Measurements from ENCODE around the gene DCC. TPM values are rescaled to one million over a fixed set of nuclear protein-coding genes. Genes with fewer than 3 reads are reported as not detected.

Gene DCC
- total RNA-seq, 1 experiment from 2014 or later: not detected

DNA sequence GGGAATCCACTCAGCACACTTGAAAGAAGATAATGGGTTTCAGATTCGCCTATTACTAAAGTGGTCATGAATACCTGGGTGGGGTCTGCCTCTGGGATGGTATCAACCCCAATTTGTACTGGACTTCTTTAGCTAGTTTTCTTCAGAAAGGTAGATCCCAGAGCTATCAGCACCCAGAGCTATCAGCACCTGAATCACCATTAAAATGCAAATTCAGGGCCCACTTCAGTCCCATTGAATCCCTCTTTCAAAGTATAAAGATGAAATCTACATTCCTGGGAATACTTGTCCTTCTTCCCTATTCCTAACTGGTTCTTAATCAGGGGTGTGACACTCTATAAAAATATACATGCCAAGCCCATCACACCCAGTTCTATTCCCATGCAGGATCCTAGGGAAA is 914.3 kb downstream of the DCC start:
- Histone ChIP-seq H3K27me3 (ENCODE audit: low read length) (no peaks in the 10 kb centered on the region), H3F3A (ENCODE audit: low read length, unreplicated experiment) (no peaks in the 10 kb centered on the region), H3K9me3 (ENCODE audit: low read length) (0 out of 2 replicates have a peak, but pooled peaks cover 5% of the 10 kb centered on the region), H3K9me2 (replicated peaks; ENCODE audit: low read length) (no peaks in the 10 kb centered on the region), H4K20me1 (ENCODE audit: low read length) (no peaks in the 10 kb centered on the region), H3K9ac (ENCODE audit: low read length) (no peak overlapping the region), H3K4me2 (ENCODE audit: low read length) (no peak overlapping the region), H3K36me3 (ENCODE audit: low read depth, low read length) (no peaks in the 10 kb centered on the region), H2AFZ (ENCODE audit: low read length) (no peak overlapping the region), H3K4me3 (ENCODE audit: low read length) (no peak overlapping the region), H3K27ac (ENCODE audit: low read length) (no peak overlapping the region), H3K79me2 (ENCODE audit: low read length) (no peaks in the 10 kb centered on the region), H3K4me1 (ENCODE audit: insufficient read depth, low read length) (no peaks in the 10 kb centered on the region)
- intact Hi-C loops (cut with micrococcal nuclease): no loop called here
- DNase-seq (no peak), ATAC-seq (no peak)
- ChIA-PET POLR2A (ENCODE audit: unreplicated experiment) (no interaction called here), CTCF (no interaction called here)
- no TSS peak for BruUV-seq (replicated peaks)
- TF ChIP-seq, protein P1, sequence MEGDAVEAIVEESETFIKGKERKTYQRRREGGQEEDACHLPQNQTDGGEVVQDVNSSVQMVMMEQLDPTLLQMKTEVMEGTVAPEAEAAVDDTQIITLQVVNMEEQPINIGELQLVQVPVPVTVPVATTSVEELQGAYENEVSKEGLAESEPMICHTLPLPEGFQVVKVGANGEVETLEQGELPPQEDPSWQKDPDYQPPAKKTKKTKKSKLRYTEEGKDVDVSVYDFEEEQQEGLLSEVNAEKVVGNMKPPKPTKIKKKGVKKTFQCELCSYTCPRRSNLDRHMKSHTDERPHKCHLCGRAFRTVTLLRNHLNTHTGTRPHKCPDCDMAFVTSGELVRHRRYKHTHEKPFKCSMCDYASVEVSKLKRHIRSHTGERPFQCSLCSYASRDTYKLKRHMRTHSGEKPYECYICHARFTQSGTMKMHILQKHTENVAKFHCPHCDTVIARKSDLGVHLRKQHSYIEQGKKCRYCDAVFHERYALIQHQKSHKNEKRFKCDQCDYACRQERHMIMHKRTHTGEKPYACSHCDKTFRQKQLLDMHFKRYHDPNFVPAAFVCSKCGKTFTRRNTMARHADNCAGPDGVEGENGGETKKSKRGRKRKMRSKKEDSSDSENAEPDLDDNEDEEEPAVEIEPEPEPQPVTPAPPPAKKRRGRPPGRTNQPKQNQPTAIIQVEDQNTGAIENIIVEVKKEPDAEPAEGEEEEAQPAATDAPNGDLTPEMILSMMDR (conservative IDR thresholded peaks at IDR 0.05; ENCODE audit: low read depth, low read length): no peak
- TF ChIP-seq EZH2phosphoT487 (IDR thresholded peaks at IDR 0.05; ENCODE audit: borderline replicate concordance, low read length): no peak

DNA sequence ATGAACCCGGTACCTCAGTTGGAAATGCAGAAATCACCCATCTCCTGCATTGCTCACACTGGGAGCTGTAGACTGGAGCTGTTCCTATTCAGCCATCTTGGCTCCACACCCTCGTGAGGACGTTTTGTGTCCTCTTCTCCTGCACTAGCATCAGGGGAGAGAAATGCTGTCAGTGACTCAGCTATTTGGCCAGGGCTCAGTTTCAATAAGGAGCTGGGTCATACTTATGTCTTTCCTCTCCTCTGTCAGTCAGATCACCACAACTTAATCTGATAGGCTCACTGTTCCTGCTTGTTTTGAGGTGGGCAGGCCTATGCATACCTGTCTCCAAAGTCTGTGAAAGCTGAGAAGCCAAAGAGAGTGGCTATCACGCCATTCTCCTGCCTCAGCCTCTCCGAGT is 921.2 kb downstream of the DCC start:
- H3K27ac ChIP-seq (ENCODE audit: low read length): no peak overlapping the region
- BruUV-seq (replicated peaks): no TSS peak
- no peaks in the 10 kb centered on the region for H3F3A ChIP-seq (ENCODE audit: low read length, unreplicated experiment)
- no peaks in the 10 kb centered on the region for H3K79me2 ChIP-seq (ENCODE audit: low read length)
- no peak overlapping the region for H3K4me3 ChIP-seq (ENCODE audit: low read length)
- ChIA-PET POLR2A (ENCODE audit: unreplicated experiment) (no interaction called here), CTCF (no interaction called here)
- H3K27me3 ChIP-seq (ENCODE audit: low read length): no peaks in the 10 kb centered on the region
- no peak overlapping the region for H3K9ac ChIP-seq (ENCODE audit: low read length)
- intact Hi-C loops (cut with micrococcal nuclease): no loop called here
- no peaks in the 10 kb centered on the region for H3K9me3 ChIP-seq (ENCODE audit: low read length)
- no peaks in the 10 kb centered on the region for H4K20me1 ChIP-seq (ENCODE audit: low read length)
- ATAC-seq (no peak), DNase-seq (no peak)
- TF ChIP-seq EZH2phosphoT487 (IDR thresholded peaks at IDR 0.05; ENCODE audit: borderline replicate concordance, low read length) (no peak), EZH2 (IDR thresholded peaks at IDR 0.05; ENCODE audit: low read length, unreplicated experiment) (no peak)
- no peaks in the 10 kb centered on the region for H3K36me3 ChIP-seq (ENCODE audit: low read depth, low read length)
- H3K9me2 ChIP-seq (replicated peaks; ENCODE audit: low read length): no peaks in the 10 kb centered on the region
- H3K4me1 ChIP-seq (ENCODE audit: insufficient read depth, low read length): no peaks in the 10 kb centered on the region
- H3K4me2 ChIP-seq (ENCODE audit: low read length): no peak overlapping the region
- no peak overlapping the region for H2AFZ ChIP-seq (ENCODE audit: low read length)

DNA sequence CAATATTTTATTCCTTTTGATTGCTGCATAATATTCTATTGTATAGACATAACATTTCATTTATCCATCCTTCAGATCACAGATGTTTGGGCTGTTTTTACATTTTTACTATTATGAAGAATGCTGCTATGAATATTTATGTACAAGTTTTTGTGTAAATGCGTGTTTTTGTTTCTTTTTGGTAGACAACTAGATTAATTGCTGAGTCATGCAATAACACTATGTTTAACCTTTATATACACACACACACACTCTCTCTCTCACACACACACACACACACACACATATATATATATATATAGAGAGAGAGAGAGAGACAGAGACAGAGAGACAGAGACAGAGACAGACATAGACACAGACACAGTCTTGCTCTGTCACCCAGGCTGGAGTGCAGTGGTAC is 926.9 kb downstream of the DCC start:
- H3K9me3 ChIP-seq (ENCODE audit: low read length): no peaks in the 10 kb centered on the region
- H3K4me1 ChIP-seq (ENCODE audit: insufficient read depth, low read length): no peaks in the 10 kb centered on the region
- CTCF ChIA-PET: no interaction called here
- H3K4me2 ChIP-seq (ENCODE audit: low read length): no peak overlapping the region
- H3K9ac ChIP-seq (ENCODE audit: low read length): no peak overlapping the region
- POLR2A ChIA-PET (ENCODE audit: unreplicated experiment): no interaction called here
- no peak overlapping the region for H2AFZ ChIP-seq (ENCODE audit: low read length)
- no peaks in the 10 kb centered on the region for H3K79me2 ChIP-seq (ENCODE audit: low read length)
- no peaks in the 10 kb centered on the region for H3K9me2 ChIP-seq (replicated peaks; ENCODE audit: low read length)
- no peak for ATAC-seq
- H3K36me3 ChIP-seq (ENCODE audit: low read depth, low read length): no peaks in the 10 kb centered on the region
- no peak overlapping the region for H3K27ac ChIP-seq (ENCODE audit: low read length)
- TF ChIP-seq, protein P1 (conservative IDR thresholded peaks at IDR 0.05; ENCODE audit: low read depth, low read length): no peak
- no peak for TF ChIP-seq EZH2 (IDR thresholded peaks at IDR 0.05; ENCODE audit: low read length, unreplicated experiment)
- TF ChIP-seq EZH2phosphoT487 (IDR thresholded peaks at IDR 0.05; ENCODE audit: borderline replicate concordance, low read length): no peak
- H4K20me1 ChIP-seq (ENCODE audit: low read length): no peaks in the 10 kb centered on the region
- H3K27me3 ChIP-seq (ENCODE audit: low read length): no peaks in the 10 kb centered on the region
- no peaks in the 10 kb centered on the region for H3F3A ChIP-seq (ENCODE audit: low read length, unreplicated experiment)
- no peak for DNase-seq
- intact Hi-C loops (cut with micrococcal nuclease): no loop called here
- BruUV-seq (replicated peaks): no TSS peak
- H3K4me3 ChIP-seq (ENCODE audit: low read length): no peak overlapping the region

Measured in PC-3 (cell line).